Keratinocyte (primary cell): ENCODE measurements around the gene ADAM12. TPM values are rescaled to one million over a fixed set of nuclear protein-coding genes. Genes with fewer than 3 reads are reported as not detected.

Source experiments
- DNase-seq: peaks from one replicate; pipeline ENCODE4 v3.0.0-alpha.2; 2011; ENCODE audit warnings: low read depth, missing footprints, low spot score
- FAIRE-seq: peaks from 2 replicates; lab custom pipeline; 2011; peaks lifted over from hg19 to GRCh38; lab: Jason Lieb, UNC
- H2AFZ ChIP-seq: 2 replicates; pipeline ENCODE4 v1.6.0; 2012; ENCODE audit warnings: low read length, control low read depth, inconsistent platforms; ENCODE audit not compliant: control insufficient read depth
- H3K27ac ChIP-seq: 2 replicates; pipeline ENCODE4 v1.5.1; 2011; ENCODE audit warnings: low read length; ENCODE audit not compliant: control insufficient read depth, insufficient read depth
- H3K27me3 ChIP-seq: 3 replicates; pipeline ENCODE4 v1.6.0; 2011; ENCODE audit warnings: low read length; ENCODE audit not compliant: control insufficient read depth, insufficient read depth; ENCODE audit errors: extremely low read depth
- H3K36me3 ChIP-seq, 2 experiments: 2 replicates in 1 of 2; 3 replicates in 1 of 2; pipeline ENCODE4 v1.5.1; 2011; ENCODE audit warnings: low read length in 2 of 2, mild to moderate bottlenecking in 1 of 2; ENCODE audit not compliant: control insufficient read depth in 2 of 2, insufficient read depth in 2 of 2; ENCODE audit errors: extremely low read depth in 1 of 2
- H3K4me1 ChIP-seq: 3 replicates; pipeline ENCODE4 v1.5.1; 2011; ENCODE audit warnings: low read length; ENCODE audit not compliant: control insufficient read depth, insufficient read depth; ENCODE audit errors: extremely low read depth
- H3K4me2 ChIP-seq: 3 replicates; pipeline ENCODE4 v1.6.0; 2011; ENCODE audit warnings: low read depth, low read length; ENCODE audit not compliant: control insufficient read depth, insufficient read depth; ENCODE audit errors: extremely low read depth
- H3K4me3 ChIP-seq, 3 experiments: fragments of 200-600 bp in 1 of 3; sonication (generic) in 1 of 3; 2 replicates in 2 of 3; 3 replicates in 1 of 3; pipeline ENCODE4 v1.5.1; 2011 to 2016; ENCODE audit warnings: low read length in 3 of 3, mild to moderate bottlenecking in 3 of 3, control low read depth in 2 of 3, inconsistent platforms in 1 of 3, low read depth in 1 of 3, mixed read lengths in 1 of 3, mixed run types in 1 of 3, moderate library complexity in 1 of 3; ENCODE audit not compliant: control insufficient read depth in 2 of 3, insufficient read depth in 2 of 3; ENCODE audit errors: extremely low read depth in 1 of 3
- H3K79me2 ChIP-seq: 2 replicates; pipeline ENCODE4 v1.6.0; 2012; ENCODE audit warnings: low read length; ENCODE audit not compliant: control insufficient read depth, insufficient read depth
- H3K9ac ChIP-seq: 3 replicates; pipeline ENCODE4 v1.6.0; 2011; ENCODE audit warnings: low read length; ENCODE audit not compliant: control insufficient read depth, insufficient read depth; ENCODE audit errors: extremely low read depth
- H3K9me1 ChIP-seq: 3 replicates; pipeline ENCODE4 v1.6.0; 2011; ENCODE audit warnings: low read length; ENCODE audit not compliant: control insufficient read depth, insufficient read depth; ENCODE audit errors: extremely low read depth
- H3K9me3 ChIP-seq: 2 replicates; pipeline ENCODE4 v1.5.1; 2012; ENCODE audit warnings: low read depth, low read length; ENCODE audit not compliant: control insufficient read depth
- H4K20me1 ChIP-seq: 3 replicates; pipeline ENCODE4 v1.6.0; 2011; ENCODE audit warnings: low read length; ENCODE audit not compliant: control insufficient read depth, insufficient read depth; ENCODE audit errors: extremely low read depth
- EZH2 ChIP-seq: IDR thresholded peaks from one replicate; pipeline ENCODE4 v1.6.1; 2012; ENCODE audit warnings: inconsistent platforms, mild to moderate bottlenecking, low read length, moderate library complexity
- dilution Hi-C: fragments of 300-500 bp; cut with MboI; formaldehyde crosslinking; loops from one replicate; pipeline ENCODE4 v1.7.0; 2020; ENCODE audit warnings: low sequenced_read_pairs; ENCODE audit not compliant: extremely low pct_ligation_motif_present
- polyA plus RNA-seq, 5 experiments: library from polyadenylated mRNA; depleted of rRNA in 3 of 5; stranded (reverse) in 3 of 5; stranded (forward) in 1 of 5; unstranded in 1 of 5; fragments of >200 nt; gene quantifications; 1 replicate in 1 of 5; 2 replicates in 3 of 5; 3 replicates in 1 of 5; pipeline versions ENCODE4 v1.2.1 to v1.2.3, GENCODE V29; 2011 to 2012; ENCODE audit warnings: missing spikeins in 2 of 5, low read depth in 1 of 5, low replicate concordance in 1 of 5
- TF ChIP-seq, protein P1 (sequence below), 3 experiments: IDR thresholded peaks in 1 of 3; conservative IDR thresholded peaks in 1 of 3; optimal IDR thresholded peaks in 1 of 3; 2 replicates in 2 of 3; 3 replicates in 1 of 3; pipeline versions ENCODE3 to v1.5.1; 2011; ENCODE audit warnings: low read length in 3 of 3, mild to moderate bottlenecking in 3 of 3, moderate library complexity in 2 of 3, control low read depth in 1 of 3, inconsistent platforms in 1 of 3; ENCODE audit not compliant: insufficient read depth in 2 of 3; ENCODE audit errors: extremely low read depth in 1 of 3

The ADAM12 gene
- polyA plus RNA-seq, 1 donor (not counting 4 experiments of a cell fraction or from before 2014, with no cell fraction given): 0.07 TPM

GRCh38 chr10:126290232-126290631 lies 98.0 kb downstream of the ADAM12 start:
- Histone ChIP-seq H3K9me3 (no peaks in the 10 kb centered on the region), H3K9ac (no peak overlapping the region), H3K4me1 (no peaks in the 10 kb centered on the region), H3K27me3 (no peaks in the 10 kb centered on the region), H3K9me1 (no peaks in the 10 kb centered on the region), H4K20me1 (no peaks in the 10 kb centered on the region), H3K27ac (no peak overlapping the region), H3K4me3 (no peak overlapping the region), H2AFZ (no peak overlapping the region), H3K36me3 (no peaks in the 10 kb centered on the region), H3K4me2 (no peak overlapping the region), H3K79me2 (no peaks in the 10 kb centered on the region)
- dilution Hi-C loops: no loop called here
- DNase-seq (no peak), FAIRE-seq (no peak)
- no peak for TF ChIP-seq EZH2
- TF ChIP-seq, protein P1, sequence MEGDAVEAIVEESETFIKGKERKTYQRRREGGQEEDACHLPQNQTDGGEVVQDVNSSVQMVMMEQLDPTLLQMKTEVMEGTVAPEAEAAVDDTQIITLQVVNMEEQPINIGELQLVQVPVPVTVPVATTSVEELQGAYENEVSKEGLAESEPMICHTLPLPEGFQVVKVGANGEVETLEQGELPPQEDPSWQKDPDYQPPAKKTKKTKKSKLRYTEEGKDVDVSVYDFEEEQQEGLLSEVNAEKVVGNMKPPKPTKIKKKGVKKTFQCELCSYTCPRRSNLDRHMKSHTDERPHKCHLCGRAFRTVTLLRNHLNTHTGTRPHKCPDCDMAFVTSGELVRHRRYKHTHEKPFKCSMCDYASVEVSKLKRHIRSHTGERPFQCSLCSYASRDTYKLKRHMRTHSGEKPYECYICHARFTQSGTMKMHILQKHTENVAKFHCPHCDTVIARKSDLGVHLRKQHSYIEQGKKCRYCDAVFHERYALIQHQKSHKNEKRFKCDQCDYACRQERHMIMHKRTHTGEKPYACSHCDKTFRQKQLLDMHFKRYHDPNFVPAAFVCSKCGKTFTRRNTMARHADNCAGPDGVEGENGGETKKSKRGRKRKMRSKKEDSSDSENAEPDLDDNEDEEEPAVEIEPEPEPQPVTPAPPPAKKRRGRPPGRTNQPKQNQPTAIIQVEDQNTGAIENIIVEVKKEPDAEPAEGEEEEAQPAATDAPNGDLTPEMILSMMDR (optimal IDR thresholded peaks at IDR 0.05 in 1 of 3, IDR thresholded peaks at IDR 0.05 in 1 of 3, conservative IDR thresholded peaks at IDR 0.05 in 1 of 3; ENCODE audit: extremely low read depth in 1 of 3, insufficient read depth in 2 of 3, low read length in 3 of 3): no peak

GRCh38 chr10:126288547-126289493 lies 99.5 kb downstream of the ADAM12 start:
- no peaks in the 10 kb centered on the region for H3K36me3 ChIP-seq
- no peak overlapping the region for H3K9ac ChIP-seq
- TF ChIP-seq, protein P1 (optimal IDR thresholded peaks at IDR 0.05 in 1 of 3, IDR thresholded peaks at IDR 0.05 in 1 of 3, conservative IDR thresholded peaks at IDR 0.05 in 1 of 3; ENCODE audit: extremely low read depth in 1 of 3, insufficient read depth in 2 of 3, low read length in 3 of 3): no peak
- no peak for TF ChIP-seq EZH2
- H4K20me1 ChIP-seq: no peaks in the 10 kb centered on the region
- no peak overlapping the region for H2AFZ ChIP-seq
- no peaks in the 10 kb centered on the region for H3K9me1 ChIP-seq
- H3K27ac ChIP-seq: no peak overlapping the region
- H3K9me3 ChIP-seq: no peaks in the 10 kb centered on the region
- no peaks in the 10 kb centered on the region for H3K27me3 ChIP-seq
- DNase-seq (no peak), FAIRE-seq (no peak)
- no peaks in the 10 kb centered on the region for H3K79me2 ChIP-seq
- no peak overlapping the region for H3K4me3 ChIP-seq
- H3K4me2 ChIP-seq: no peak overlapping the region
- dilution Hi-C loops: no loop called here
- H3K4me1 ChIP-seq: no peaks in the 10 kb centered on the region
